K562 (cell line): ENCODE measurements around the gene LSP1. TPM values are rescaled to one million over a fixed set of nuclear protein-coding genes. Genes with fewer than 3 reads are reported as not detected.

Source experiments
- DIDO1 ChIP-seq: fragments of 450-650 bp; IDR thresholded peaks from 2 replicates; pipeline ENCODE4 v1.6.1; 2016; ENCODE audit warnings: low read depth, missing biosample characterization, missing genetic modification characterization
- polyA plus RNA-seq, 8 experiments: library from polyadenylated mRNA; depleted of rRNA in 4 of 8; stranded (reverse) in 5 of 8; unstranded in 3 of 8; fragments of >200 nt; fragmentation: Nextera tagmentation in 2 of 8; fragmentation: Illumina TruSeq in 1 of 8; extraction: Ambion mirVana in 2 of 8; extraction: Trizol in 1 of 8; gene quantifications; 2 replicates each; pipeline versions ENCODE4 v1.2.1 to v1.2.3, GENCODE V29; 2011 to 2014; ENCODE audit warnings: inconsistent platforms in 1 of 8, missing spikeins in 1 of 8
- total RNA-seq, 7 experiments: library from RNA; depleted of rRNA in 6 of 7; stranded (reverse); fragments of >200 nt in 6 of 7; fragmentation: Illumina TruSeq in 2 of 7; extraction: Trizol in 2 of 7; gene quantifications; 2 replicates each; pipeline versions ENCODE4 v1.2.1 to v1.2.3, GENCODE V29; 2011 to 2021; ENCODE audit warnings: low replicate concordance in 1 of 7
- TF ChIP-seq, protein P1 (sequence below): fragments of 250-450 bp; sonication (Bioruptor Pico); IDR thresholded peaks from 2 replicates; pipeline ENCODE4 v1.5.0; 2021; ENCODE audit warnings: mild to moderate bottlenecking, moderate library complexity
- TF ChIP-seq, protein P2 (sequence below): sonication (generic); formaldehyde crosslinking; IDR thresholded peaks from 2 replicates; pipeline ENCODE4 v1.8.0; 2022; ENCODE audit warnings: missing genetic modification reagents, mild to moderate bottlenecking, borderline replicate concordance
- TF ChIP-seq, protein P3 (sequence below), 3 experiments: fragments of 200-800 bp in 1 of 3; sonication (Bioruptor generic) in 1 of 3; sonication (generic) in 1 of 3; formaldehyde crosslinking in 1 of 3; IDR thresholded peaks; 2 replicates each; pipeline versions ENCODE4 v1.6.1 to v1.8.0; 2016 to 2022; ENCODE audit warnings: mild to moderate bottlenecking in 2 of 3, missing compliant biosample characterization in 2 of 3, missing genetic modification characterization in 2 of 3, missing genetic modification reagents in 1 of 3
- TF ChIP-seq, protein P4 (sequence below): fragments of 250-450 bp; sonication (Bioruptor Pico); IDR thresholded peaks from 2 replicates; pipeline ENCODE4 v1.5.0; 2020; ENCODE audit warnings: mild to moderate bottlenecking, borderline replicate concordance

The LSP1 gene
- total and polyA plus RNA-seq, 9 of the 15 experiments (the other 6 are each of a cell fraction or from before 2014, with no cell fraction given): 0.08 to 2.9 (median 0.65) TPM; not detected in 2

DNA sequence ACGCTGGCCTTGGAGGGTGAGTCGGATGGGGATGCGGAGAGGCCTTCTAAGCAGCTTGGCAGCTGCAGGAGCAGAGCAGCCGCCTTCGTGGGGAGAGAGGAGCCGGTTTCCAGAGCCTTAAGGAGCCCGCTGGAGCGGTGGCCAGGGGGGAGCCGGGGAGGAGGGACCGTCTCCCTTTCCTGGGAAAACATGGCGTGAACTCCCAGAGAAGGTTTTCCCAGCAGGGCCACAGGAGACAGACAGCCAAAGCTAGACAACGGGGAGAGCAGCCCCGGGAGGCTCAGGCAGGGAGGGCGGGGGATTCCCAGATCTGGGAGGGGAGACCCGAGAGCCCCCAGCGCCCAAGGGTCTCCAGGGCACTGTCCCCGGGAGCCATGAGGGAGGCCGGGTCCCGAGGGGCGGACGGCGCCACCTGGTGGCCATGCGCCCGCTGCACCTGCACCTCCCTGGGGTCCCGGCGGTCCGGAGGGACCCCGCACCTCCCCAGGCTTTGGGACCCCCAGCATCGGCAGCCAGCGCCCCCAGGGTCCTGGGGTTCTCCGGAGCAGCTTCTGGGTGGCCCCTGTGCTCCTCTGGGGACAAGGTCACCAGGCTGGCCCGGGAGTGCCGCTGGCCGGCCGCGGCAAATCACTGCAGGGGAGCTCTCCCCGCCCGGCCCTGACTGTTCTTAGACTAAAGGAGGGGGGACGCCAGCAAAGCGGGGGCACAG, 20.5 kb upstream of the LSP1 start (continued):
- TF ChIP-seq, protein P1, sequence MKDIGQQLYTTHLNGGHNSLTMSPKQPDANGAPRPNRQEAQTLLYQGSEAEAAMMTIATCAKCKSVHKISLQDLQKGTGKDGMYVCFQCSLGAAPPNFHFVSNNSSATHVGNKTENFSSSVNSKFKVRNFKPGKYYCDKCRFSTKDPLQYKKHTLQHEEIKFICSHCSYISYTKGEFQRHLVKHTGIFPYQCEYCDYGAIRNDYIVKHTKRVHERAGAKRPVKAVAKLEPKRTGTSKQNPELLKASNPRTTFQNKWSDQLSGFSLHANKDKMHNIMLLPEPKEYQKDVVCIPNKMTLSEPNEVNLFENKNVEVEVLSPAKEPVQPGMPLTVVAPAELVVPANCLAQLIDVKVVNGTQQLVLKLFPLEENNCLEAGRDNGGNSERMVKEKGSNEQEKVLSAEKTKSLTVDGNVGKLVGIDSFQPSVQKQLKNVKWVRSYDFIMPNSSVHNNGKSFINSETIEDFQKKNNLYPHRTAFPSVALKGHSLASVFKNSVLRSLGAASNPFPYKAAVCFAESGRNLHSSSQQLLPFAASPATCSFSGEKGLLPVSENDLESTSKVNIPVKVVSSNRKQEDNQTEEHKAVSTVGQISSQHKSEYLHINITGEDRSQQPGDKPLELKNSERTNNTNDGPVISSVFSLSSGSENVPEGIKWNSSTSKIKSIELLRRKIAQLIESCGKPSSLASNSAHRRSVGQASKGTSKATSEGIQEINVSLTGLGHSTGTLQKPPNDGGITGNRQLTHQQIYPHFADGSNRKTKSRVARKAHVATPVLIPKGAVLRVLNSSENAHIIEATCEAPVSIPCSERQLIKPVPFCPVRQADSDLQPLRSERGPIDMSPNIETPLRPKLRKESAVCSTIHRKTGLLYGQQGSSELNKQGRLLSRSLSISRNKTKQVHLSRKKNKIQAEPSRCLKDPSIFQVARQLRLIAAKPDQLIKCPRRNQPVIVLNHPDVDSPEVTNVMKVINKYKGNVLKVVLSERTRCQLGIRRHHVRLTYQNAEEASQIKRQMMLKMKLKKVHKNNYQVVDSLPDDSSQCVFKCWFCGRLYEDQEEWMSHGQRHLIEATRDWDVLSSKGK: no peak
- TF ChIP-seq, protein P2, sequence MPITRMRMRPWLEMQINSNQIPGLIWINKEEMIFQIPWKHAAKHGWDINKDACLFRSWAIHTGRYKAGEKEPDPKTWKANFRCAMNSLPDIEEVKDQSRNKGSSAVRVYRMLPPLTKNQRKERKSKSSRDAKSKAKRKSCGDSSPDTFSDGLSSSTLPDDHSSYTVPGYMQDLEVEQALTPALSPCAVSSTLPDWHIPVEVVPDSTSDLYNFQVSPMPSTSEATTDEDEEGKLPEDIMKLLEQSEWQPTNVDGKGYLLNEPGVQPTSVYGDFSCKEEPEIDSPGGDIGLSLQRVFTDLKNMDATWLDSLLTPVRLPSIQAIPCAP (CRISPR knock-in tag): no peak
- TF ChIP-seq, protein P3, sequence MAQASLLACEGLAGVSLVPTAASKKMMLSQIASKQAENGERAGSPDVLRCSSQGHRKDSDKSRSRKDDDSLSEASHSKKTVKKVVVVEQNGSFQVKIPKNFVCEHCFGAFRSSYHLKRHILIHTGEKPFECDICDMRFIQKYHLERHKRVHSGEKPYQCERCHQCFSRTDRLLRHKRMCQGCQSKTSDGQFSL (CRISPR knock-in tag; IDR thresholded peaks at IDR 0.05): no peak
- TF ChIP-seq, protein P3 (tag; IDR thresholded peaks at IDR 0.05): no peak
- TF ChIP-seq, protein P4, sequence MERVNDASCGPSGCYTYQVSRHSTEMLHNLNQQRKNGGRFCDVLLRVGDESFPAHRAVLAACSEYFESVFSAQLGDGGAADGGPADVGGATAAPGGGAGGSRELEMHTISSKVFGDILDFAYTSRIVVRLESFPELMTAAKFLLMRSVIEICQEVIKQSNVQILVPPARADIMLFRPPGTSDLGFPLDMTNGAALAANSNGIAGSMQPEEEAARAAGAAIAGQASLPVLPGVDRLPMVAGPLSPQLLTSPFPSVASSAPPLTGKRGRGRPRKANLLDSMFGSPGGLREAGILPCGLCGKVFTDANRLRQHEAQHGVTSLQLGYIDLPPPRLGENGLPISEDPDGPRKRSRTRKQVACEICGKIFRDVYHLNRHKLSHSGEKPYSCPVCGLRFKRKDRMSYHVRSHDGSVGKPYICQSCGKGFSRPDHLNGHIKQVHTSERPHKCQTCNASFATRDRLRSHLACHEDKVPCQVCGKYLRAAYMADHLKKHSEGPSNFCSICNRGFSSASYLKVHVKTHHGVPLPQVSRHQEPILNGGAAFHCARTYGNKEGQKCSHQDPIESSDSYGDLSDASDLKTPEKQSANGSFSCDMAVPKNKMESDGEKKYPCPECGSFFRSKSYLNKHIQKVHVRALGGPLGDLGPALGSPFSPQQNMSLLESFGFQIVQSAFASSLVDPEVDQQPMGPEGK (CRISPR knock-in tag): no peak
- no peak for TF ChIP-seq DIDO1 (tag)
